Inflammatory macrophage treated with lipopolysaccharide for 4 hours (primary cell): Measurements from ENCODE around the gene IL24.
"Not testable (repeated sequence)": the region's sequence is repeated elsewhere in the genome, so short reads cannot be mapped to it uniquely, and the experiment has no call there.

Experiments used
- DNase-seq: peaks from one replicate; pipeline ENCODE4 v3.0.0-alpha.2; 2020

IL24 gene

GRCh38 chr1:206897175-206897574, at the start of gene IL24:
Gene IL24 (plus strand): TSS chr1:206897443. CDS start chr1:206897833, 390 bp downstream.
- DNase-seq, result no peak

GRCh38 chr1:206847946-206848345, 49.3 kb upstream of the IL24 start:
- no peak for DNase-seq

GRCh38 chr1:206850401-206850800, 46.8 kb upstream of the IL24 start:
- DNase-seq, result no peak

GRCh38 chr1:206851341-206852010, 45.8 kb upstream of the IL24 start:
- DNase-seq, result peak; percentile 93

GRCh38 chr1:206852662-206853061, 44.6 kb upstream of the IL24 start:
- not testable (repeated sequence) for DNase-seq

GRCh38 chr1:206853696-206854095, 43.5 kb upstream of the IL24 start:
- not testable (repeated sequence) for DNase-seq

GRCh38 chr1:206854401-206855129, 42.7 kb upstream of the IL24 start:
- DNase-seq, result no peak

- DNase-seq, result peak; percentile 28
Observed at GRCh38 chr1:206855859-206856258, 41.4 kb upstream of the IL24 start.

GRCh38 chr1:206856674-206857464, 40.4 kb upstream of the IL24 start:
- no peak for DNase-seq

- peak; percentile 93 for DNase-seq
Observed at GRCh38 chr1:206859082-206859521, 38.1 kb upstream of the IL24 start.

- no peak for DNase-seq
Observed at GRCh38 chr1:206860165-206860564, 37.1 kb upstream of the IL24 start.

- DNase-seq, result no peak
Observed at GRCh38 chr1:206863266-206863665, 34.0 kb upstream of the IL24 start.

GRCh38 chr1:206864939-206865671, 32.1 kb upstream of the IL24 start, which contains the start of gene IL20:
Gene IL20 (plus strand): TSS chr1:206865623. CDS start chr1:206865853, 230 bp downstream.
- peak; percentile 79 for DNase-seq

- DNase-seq, result no peak
Observed at GRCh38 chr1:206866062-206866461, 31.2 kb upstream of the IL24 start.

GRCh38 chr1:206867239-206867638, 30.0 kb upstream of the IL24 start:
- no peak for DNase-seq

- no peak for DNase-seq
Observed at GRCh38 chr1:206867716-206868115, 29.5 kb upstream of the IL24 start.

GRCh38 chr1:206868264-206868663, 29.0 kb upstream of the IL24 start:
- DNase-seq, result no peak

GRCh38 chr1:206872139-206872538, 25.1 kb upstream of the IL24 start:
- DNase-seq, result no peak

GRCh38 chr1:206873603-206874188, 23.5 kb upstream of the IL24 start:
- no peak for DNase-seq

- DNase-seq, result no peak
Observed at GRCh38 chr1:206875752-206876377, 21.4 kb upstream of the IL24 start.

- no peak for DNase-seq
Observed at GRCh38 chr1:206878456-206878855, 18.8 kb upstream of the IL24 start.

- DNase-seq, result no peak
Observed at GRCh38 chr1:206880314-206880713, 16.9 kb upstream of the IL24 start.
